ENCODE results near the gene GRID1. TPM values are rescaled to one million over a fixed set of nuclear protein-coding genes. Genes with fewer than 3 reads are reported as not detected.

Gene GRID1
- total RNA-seq, 1 donor from 2014 or later = 0.75 TPM

DNA sequence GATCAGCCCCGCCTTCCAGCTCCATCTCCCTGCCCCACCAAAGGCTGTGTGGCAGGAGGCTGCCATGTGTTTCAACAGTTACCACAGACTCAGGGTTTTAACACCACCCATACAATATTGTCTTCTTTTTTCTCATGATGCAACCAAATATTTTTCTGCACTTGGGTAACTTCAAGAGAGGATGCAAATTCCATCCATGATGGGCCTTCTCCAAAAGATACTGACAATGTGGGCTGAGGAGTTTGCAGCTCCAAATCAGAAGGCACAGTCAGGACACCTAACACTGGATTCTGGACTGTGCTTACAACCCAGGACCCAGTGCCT is 347.9 kb downstream of the GRID1 start:
- no peak for DNase-seq (ENCODE audit: low read depth)
- no peak overlapping the region for H2AFZ ChIP-seq (ENCODE audit: low read depth, low read length)
- no peak for FAIRE-seq
- H3K4me1 ChIP-seq (ENCODE audit: insufficient read depth, low read length) = no peaks in the 10 kb centered on the region
- H3K27me3 Mint-ChIP-seq (ENCODE audit: low read depth, unreplicated experiment) = peaks cover 3% of the 10 kb centered on the region
- no peaks in the 10 kb centered on the region for H3K4me1 Mint-ChIP-seq (ENCODE audit: low read depth, unreplicated experiment)
- no peak overlapping the region for H3K27ac Mint-ChIP-seq (ENCODE audit: unreplicated experiment)
- H3K27ac ChIP-seq (ENCODE audit: low read depth, low read length) = no peak overlapping the region
- no peak overlapping the region for H3K9ac ChIP-seq (ENCODE audit: low read length)
- H3K9me3 ChIP-seq (ENCODE audit: insufficient read depth, low read depth, low read length) = no peaks in the 10 kb centered on the region
- H3K4me3 Mint-ChIP-seq (ENCODE audit: unreplicated experiment) = no peak overlapping the region
- no peak for TF ChIP-seq EZH2 (IDR thresholded peaks at IDR 0.05; ENCODE audit: insufficient read depth, low read length)
- TF ChIP-seq, protein P1, sequence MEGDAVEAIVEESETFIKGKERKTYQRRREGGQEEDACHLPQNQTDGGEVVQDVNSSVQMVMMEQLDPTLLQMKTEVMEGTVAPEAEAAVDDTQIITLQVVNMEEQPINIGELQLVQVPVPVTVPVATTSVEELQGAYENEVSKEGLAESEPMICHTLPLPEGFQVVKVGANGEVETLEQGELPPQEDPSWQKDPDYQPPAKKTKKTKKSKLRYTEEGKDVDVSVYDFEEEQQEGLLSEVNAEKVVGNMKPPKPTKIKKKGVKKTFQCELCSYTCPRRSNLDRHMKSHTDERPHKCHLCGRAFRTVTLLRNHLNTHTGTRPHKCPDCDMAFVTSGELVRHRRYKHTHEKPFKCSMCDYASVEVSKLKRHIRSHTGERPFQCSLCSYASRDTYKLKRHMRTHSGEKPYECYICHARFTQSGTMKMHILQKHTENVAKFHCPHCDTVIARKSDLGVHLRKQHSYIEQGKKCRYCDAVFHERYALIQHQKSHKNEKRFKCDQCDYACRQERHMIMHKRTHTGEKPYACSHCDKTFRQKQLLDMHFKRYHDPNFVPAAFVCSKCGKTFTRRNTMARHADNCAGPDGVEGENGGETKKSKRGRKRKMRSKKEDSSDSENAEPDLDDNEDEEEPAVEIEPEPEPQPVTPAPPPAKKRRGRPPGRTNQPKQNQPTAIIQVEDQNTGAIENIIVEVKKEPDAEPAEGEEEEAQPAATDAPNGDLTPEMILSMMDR (IDR thresholded peaks at IDR 0.05; ENCODE audit: insufficient read depth, low read depth, low read length) = no peak
- H3K36me3 Mint-ChIP-seq (ENCODE audit: low read depth, unreplicated experiment) = no peaks in the 10 kb centered on the region
- no peak overlapping the region for H3K4me2 ChIP-seq (ENCODE audit: low read length)
- peaks cover 3% of the 10 kb centered on the region for H3K9me3 Mint-ChIP-seq (ENCODE audit: unreplicated experiment)
- no peak overlapping the region for H3K4me3 ChIP-seq (ENCODE audit: insufficient read depth, low read depth, low read length)
- no peaks in the 10 kb centered on the region for H4K20me1 ChIP-seq (ENCODE audit: insufficient read depth, low read length)
- no peaks in the 10 kb centered on the region for H3K36me3 ChIP-seq (ENCODE audit: insufficient read depth, low read length)
- no peaks in the 10 kb centered on the region for H3K79me2 ChIP-seq (ENCODE audit: insufficient read depth, low read length)
- no peaks in the 10 kb centered on the region for H3K27me3 ChIP-seq (ENCODE audit: insufficient read depth, low read length)

DNA sequence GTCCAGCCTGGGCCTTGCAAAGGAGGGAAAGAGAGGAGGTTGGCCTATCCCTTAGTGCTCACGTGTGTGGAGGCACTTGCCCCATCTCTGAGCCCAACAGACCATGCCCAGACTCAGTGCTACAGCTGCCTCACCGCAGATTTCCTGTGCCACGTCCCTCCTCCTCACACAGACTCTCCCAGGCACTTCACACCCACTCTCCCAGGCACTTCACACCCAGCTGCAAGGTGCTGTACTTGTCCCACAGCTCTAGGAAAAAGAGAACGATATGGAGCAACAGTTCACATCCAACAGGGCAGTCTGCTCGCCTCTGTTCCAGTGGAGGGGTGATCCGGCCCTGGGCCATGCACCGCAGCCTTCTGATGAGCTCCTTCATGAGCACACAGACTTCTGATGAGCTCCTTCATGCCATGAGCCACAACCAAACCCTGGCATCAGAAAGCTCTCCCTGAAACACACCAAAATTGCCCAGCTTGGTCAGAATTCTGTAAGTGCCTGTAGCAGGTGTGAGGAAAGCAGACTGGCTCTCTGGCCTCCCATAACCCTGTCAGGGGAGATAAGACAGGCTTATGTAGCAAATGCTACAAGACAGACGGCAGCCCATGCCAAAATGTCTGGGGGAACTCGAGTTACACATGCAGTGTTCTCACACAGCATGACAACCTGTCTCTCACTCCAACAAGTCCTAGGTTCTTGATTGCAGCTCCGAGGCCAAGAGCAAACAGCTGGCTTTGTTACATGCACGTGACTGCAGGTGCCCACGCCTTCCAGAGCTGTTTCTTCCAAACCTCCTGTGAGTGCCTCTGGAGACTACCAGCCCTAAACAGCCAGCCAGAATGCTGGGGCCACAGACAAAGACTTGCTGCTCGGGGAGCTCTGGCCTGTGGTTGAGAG is 348.5 kb downstream of the GRID1 start:
- Histone ChIP-seq H3K27me3 (ENCODE audit: insufficient read depth, low read length) (no peaks in the 10 kb centered on the region), H3K9me3 (ENCODE audit: insufficient read depth, low read depth, low read length) (no peaks in the 10 kb centered on the region), H3K4me3 (ENCODE audit: insufficient read depth, low read depth, low read length) (no peak overlapping the region), H3K4me1 (ENCODE audit: insufficient read depth, low read length) (no peaks in the 10 kb centered on the region), H3K9ac (ENCODE audit: low read length) (no peak overlapping the region), H2AFZ (ENCODE audit: low read depth, low read length) (no peak overlapping the region), H3K79me2 (ENCODE audit: insufficient read depth, low read length) (no peaks in the 10 kb centered on the region), H3K36me3 (ENCODE audit: insufficient read depth, low read length) (no peaks in the 10 kb centered on the region), H3K27ac (ENCODE audit: low read depth, low read length) (no peak overlapping the region), H3K4me2 (ENCODE audit: low read length) (no peak overlapping the region), H4K20me1 (ENCODE audit: insufficient read depth, low read length) (no peaks in the 10 kb centered on the region)
- no peak for DNase-seq (ENCODE audit: low read depth)
- Mint-ChIP-seq H3K27me3 (ENCODE audit: low read depth, unreplicated experiment) (peaks cover 3% of the 10 kb centered on the region), H3K9me3 (ENCODE audit: unreplicated experiment) (peaks cover 3% of the 10 kb centered on the region), H3K4me1 (ENCODE audit: low read depth, unreplicated experiment) (no peaks in the 10 kb centered on the region), H3K4me3 (ENCODE audit: unreplicated experiment) (no peak overlapping the region), H3K36me3 (ENCODE audit: low read depth, unreplicated experiment) (no peaks in the 10 kb centered on the region), H3K27ac (ENCODE audit: unreplicated experiment) (no peak overlapping the region)
- TF ChIP-seq EZH2 (IDR thresholded peaks at IDR 0.05; ENCODE audit: insufficient read depth, low read length) = no peak
- TF ChIP-seq, protein P1 (IDR thresholded peaks at IDR 0.05; ENCODE audit: insufficient read depth, low read depth, low read length) = no peak
- FAIRE-seq = no peak

DNA sequence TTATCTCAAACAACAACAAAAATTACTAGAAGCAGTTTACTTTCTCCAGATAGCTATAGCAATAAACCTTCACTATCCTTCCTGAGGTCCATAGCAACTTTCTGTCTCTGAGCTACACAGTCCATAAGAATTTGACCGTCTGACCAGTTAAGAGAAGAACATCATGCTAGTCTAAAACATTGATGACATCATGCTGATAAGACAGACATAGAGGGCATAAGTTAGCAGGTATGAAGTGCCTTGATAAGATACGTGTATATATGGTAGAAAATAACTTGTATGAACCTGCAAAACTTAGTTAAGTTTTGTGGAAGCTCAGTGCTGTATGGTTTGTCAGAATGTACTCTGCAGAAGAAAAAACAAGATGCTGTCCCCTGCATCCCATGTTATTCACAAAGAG is 353.0 kb downstream of the GRID1 start:
- Histone ChIP-seq H3K9me3 (ENCODE audit: insufficient read depth, low read depth, low read length) (no peaks in the 10 kb centered on the region), H3K36me3 (ENCODE audit: insufficient read depth, low read length) (no peaks in the 10 kb centered on the region), H3K9ac (ENCODE audit: low read length) (no peak overlapping the region), H4K20me1 (ENCODE audit: insufficient read depth, low read length) (no peaks in the 10 kb centered on the region), H3K4me1 (ENCODE audit: insufficient read depth, low read length) (no peaks in the 10 kb centered on the region), H2AFZ (ENCODE audit: low read depth, low read length) (no peak overlapping the region), H3K79me2 (ENCODE audit: insufficient read depth, low read length) (no peaks in the 10 kb centered on the region), H3K27me3 (ENCODE audit: insufficient read depth, low read length) (no peaks in the 10 kb centered on the region), H3K4me3 (ENCODE audit: insufficient read depth, low read depth, low read length) (no peak overlapping the region), H3K27ac (ENCODE audit: low read depth, low read length) (no peak overlapping the region), H3K4me2 (ENCODE audit: low read length) (no peak overlapping the region)
- Mint-ChIP-seq H3K27ac (ENCODE audit: unreplicated experiment) (no peak overlapping the region), H3K36me3 (ENCODE audit: low read depth, unreplicated experiment) (no peaks in the 10 kb centered on the region), H3K4me3 (ENCODE audit: unreplicated experiment) (no peak overlapping the region), H3K27me3 (ENCODE audit: low read depth, unreplicated experiment) (peaks cover 3% of the 10 kb centered on the region), H3K9me3 (ENCODE audit: unreplicated experiment) (peaks cover 3% of the 10 kb centered on the region), H3K4me1 (ENCODE audit: low read depth, unreplicated experiment) (no peaks in the 10 kb centered on the region)
- no peak for TF ChIP-seq EZH2 (IDR thresholded peaks at IDR 0.05; ENCODE audit: insufficient read depth, low read length)
- TF ChIP-seq, protein P1 (IDR thresholded peaks at IDR 0.05; ENCODE audit: insufficient read depth, low read depth, low read length) = no peak
- DNase-seq (ENCODE audit: low read depth) (no peak), FAIRE-seq (no peak)
